ENCODE measurements around the gene GPR157.
A peak's percentile ranks its signal among the peaks of the same experiment; 100 is the strongest.

Gene GPR157

DNA sequence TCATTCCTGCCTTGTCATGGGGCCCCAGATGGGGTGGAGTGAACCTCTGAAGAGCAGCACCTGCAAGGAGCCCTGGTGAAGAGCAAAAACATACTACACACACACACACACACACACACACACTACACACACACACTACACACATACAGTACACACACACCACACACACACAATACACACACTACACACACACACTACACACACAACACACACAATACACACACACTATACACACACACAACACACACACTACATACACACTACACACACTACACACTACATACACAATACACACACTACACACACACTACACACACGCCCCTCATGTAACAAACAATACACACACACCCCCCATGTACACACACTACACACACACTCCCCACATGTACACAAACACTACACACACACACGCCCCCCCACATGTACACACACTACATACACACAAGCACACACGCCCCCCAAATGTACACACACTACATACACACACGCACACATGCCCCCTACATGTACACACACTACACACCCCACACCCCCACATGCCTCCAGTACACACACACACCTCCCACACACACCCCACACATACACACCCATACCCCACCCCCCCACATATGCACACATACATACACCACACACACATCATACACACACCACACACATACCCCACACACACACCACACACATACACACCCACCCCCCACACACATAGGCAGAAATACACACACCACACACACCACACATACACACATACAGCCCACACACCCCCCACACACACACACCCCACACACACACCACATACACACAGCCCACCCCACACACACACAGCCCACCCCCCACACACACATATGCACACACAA is 68.8 kb downstream of the GPR157 start:
- no peak for DNase-seq

DNA sequence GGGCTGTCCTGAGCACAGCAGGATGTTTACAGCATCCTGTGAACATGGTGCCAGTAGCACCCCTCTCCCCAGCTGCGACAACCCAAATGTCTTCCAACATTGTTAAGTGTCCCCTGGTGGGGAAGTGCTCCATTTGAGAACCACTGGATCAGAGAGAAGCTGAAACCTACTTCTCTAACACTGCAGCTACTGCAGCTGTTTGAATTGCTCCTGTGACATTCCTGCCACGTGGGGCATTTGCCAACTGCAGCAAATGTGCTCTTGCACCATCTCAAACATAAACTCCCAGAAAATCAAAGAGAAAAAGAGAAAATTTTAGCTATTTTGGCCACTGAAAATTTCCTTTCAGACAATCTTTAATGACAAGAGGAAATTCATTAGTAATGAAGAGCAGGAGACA is 70.4 kb downstream of the GPR157 start:
- peak; percentile 21 for DNase-seq

- no peak for DNase-seq
These were observed 71.1 kb downstream of the GPR157 start for GRCh38 chr1:9057851-9058250.

DNA sequence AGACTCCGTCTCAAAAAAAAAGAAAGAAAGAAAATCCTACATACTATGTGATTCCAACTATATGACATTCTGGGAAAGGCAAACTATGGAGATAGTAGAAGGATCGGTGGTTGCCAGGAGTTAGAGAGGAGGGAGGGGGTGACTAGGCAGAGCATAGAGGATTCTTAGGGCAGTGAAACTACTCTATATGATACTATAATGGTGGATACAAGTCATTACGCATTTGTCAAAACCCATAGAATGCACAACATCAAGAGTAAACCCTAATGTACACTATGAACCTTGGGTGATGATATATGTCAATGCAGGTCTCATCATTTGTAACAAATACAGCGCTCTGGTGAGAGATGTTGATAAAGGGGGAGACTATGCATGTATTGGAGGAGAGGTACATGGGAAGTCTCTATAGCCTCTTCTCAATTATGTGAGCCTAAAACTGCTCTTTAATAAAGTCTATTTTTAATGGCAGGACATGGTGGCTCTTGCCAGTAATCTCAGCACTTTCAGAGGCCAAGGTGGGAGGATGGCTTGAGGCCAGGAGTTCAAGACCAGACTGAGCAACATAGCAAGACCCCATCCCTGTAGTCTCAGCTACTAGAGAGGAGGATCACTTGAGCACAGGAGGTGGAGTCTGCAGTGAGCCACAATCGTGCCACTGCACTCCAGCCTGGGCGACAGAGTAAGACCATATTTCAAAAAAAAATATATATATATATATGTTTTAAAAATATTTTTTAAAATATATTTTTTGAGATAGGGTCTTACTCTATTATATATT is 76.4 kb downstream of the GPR157 start:
- no peak for DNase-seq

DNA sequence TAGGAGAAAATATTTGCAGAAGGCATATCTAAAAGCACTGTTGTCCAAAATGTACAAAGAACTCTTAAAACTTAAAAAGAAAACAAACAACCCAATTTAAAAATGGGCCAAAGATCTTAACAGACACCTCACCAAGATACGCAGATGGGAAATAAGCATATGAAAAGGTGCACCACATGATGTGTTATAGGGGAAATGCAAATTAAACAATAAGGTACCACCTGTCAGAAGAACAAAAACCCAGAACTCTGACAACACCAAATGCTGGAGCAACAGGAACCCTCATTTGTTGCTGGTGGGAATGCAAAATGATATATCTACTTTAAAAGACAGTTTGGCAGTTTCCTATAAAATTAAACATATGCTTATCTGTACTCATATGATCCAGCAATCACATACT is 77.5 kb downstream of the GPR157 start:
- no peak for DNase-seq

GRCh38 chr1:9050803-9051202 is 78.1 kb downstream of the GPR157 start:
- DNase-seq, result no peak
